Endometrial microvascular endothelial cells (primary cell): ENCODE results near the gene PTH. TPM values are rescaled to one million over a fixed set of nuclear protein-coding genes. Genes with fewer than 3 reads are reported as not detected.

Source experiments
- in situ Hi-C: cut with HindIII; loops from 2 replicates; pipeline ENCODE4 v1.10.0; 2017; ENCODE audit warnings: low sequenced_read_pairs, low pct_unique_long_range_greater_than_20kb; ENCODE audit errors: inconsistent ontology term
- total RNA-seq: library from RNA; depleted of rRNA; stranded (reverse); fragments of >200 nt; gene quantifications from one replicate; pipeline ENCODE4 v1.2.3, GENCODE V29; 2015; ENCODE audit errors: inconsistent ontology term

Gene PTH
- total RNA-seq, 1 donor from 2014 or later = not detected

DNA sequence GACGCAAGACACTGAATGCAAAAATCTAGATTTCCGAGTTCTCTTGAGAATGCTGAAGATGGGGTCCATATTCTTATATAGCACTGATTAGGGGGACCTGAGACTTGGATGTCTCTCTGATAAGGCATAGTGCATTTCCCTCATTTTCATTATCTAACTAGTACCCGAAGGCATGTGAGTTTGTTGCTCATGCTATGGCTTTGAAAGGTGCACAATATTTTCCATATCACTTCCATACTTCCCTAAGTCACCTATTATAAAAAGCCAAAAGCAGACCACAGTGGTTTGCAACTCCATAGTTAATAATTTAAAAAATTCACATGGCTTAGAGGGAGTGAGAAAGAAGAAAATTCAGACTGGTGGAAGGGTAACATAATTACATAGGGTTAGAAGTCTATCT lies 34.5 kb downstream of the PTH start:
- in situ Hi-C loops = no loop called here

DNA sequence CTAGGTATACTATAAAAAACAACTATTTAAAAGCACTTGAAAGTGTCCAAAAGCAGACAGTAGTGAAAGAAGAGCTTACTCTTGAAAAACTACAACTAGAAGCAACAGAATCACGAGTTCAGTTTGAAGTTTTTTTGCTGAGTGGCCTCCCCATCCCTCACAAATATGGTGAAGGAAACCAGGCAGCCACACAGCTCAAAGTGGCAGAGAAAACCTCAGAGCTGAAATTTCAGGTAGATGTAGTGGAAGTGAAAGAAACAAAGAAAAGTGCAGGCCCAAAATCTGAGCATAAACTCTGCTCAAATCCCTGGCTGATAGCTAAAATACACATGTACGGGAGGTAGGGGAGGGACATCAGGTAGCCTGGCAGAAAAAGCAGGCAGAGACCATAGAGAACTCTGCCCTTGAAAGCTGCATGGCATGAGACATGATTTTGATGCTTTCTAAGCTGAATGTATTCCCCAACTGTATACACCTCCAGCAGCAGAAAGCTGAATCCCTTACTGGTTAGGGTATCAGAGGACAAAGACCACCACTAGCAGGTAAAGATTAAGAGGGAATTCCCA lies 44.9 kb downstream of the PTH start:
- in situ Hi-C loops = no loop called here

DNA sequence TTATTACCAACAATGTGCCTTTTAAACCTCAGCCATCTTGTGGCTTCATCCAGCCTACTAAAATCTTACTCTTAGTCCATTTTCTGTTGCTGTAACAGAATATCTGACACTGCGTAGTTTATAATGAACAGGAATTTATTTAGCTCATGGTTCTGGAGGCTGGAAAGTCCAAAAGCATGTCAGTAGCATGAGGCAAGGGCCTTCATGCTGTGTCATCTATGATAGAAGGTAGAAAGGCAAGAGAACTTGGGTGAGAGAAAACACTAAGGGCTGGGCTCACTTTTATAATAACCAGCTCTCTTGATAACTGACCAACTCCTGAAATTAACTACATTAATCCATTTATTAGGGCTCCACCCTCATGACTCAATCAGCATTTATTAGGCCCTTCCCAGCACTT lies 46.3 kb downstream of the PTH start:
- in situ Hi-C loops = no loop called here

DNA sequence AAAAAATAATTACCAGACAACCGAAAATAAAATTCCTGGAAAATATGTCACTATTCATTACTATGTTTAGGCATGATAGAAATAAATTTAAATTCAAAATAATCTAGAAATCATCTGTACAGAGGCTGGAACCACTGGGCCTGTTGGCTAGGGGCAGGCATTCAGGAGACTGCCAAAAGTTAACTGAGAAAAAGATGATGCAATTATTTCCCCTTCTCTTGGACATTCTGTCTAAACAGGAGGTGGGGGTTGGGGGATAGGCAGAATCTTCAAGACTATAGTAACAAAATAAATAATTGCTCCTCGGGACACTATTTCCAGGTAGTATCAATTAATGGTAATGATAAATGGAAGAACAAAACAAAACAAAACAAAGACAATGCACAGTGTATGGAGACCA lies 46.9 kb downstream of the PTH start:
- in situ Hi-C loops = no loop called here

DNA sequence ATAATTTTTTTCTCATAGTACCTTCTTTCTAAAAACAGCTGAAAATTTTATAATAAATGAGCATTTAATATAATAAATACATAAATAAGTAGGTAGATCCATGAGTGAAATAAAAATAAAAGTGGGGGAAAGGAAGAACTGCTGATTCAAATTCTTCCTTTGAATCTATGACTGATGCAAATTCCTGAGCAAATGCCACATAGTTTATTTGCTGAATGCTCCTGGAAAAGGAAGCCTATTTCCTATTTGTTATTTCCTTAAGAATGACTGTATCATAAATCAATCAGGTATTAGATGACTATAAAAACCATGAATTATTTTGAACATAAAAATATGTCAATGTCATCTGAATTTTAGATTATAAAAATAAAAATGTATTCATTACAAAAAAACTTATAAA lies 49.4 kb downstream of the PTH start:
- in situ Hi-C loops = no loop called here

DNA sequence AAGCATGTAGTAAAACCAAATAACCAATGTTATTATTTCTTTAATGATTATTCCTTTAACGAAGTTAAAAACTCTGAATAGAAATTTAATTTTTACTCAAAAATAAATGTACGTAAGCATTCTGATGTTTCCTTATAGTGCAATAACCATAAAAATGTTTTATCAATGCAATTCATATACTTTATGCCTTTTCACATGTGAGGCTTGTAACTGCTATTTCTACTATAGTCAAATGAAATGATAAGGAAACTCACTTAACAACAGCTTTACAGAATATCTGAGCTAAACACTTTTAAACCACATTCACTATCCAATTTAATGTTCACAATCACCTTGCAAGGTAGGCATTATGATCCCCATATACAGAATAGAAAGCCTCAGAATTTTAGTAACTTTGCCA lies 50.2 kb downstream of the PTH start:
- in situ Hi-C loops = no loop called here

Other genes starting within 250 kb of the PTH start
- gene BMAL1, start 218.2 kb downstream of the PTH start, total RNA-seq = 16.4 TPM
- gene BTBD10, start 32.8 kb downstream of the PTH start, total RNA-seq = 86.3 TPM
- gene FAR1, start 172.7 kb upstream of the PTH start, total RNA-seq = 38.5 TPM